Glutamatergic neuron (in vitro differentiated cells): ENCODE results near the gene INPP5J. TPM values are rescaled to one million over a fixed set of nuclear protein-coding genes. Genes with fewer than 3 reads are reported as not detected.

Experiments used
- DNase-seq: peaks from one replicate; pipeline ENCODE4 v3.0.0; 2022
- H3K27ac Mint-ChIP-seq: one replicate; pipeline ENCODE4 v1.8.0; 2020; ENCODE audit warnings: mild to moderate bottlenecking, mixed read lengths, inconsistent platforms; ENCODE audit not compliant: unreplicated experiment
- H3K27me3 Mint-ChIP-seq: one replicate; pipeline ENCODE4 v1.8.0; 2020; ENCODE audit warnings: mild to moderate bottlenecking, moderate library complexity, mixed read lengths, inconsistent platforms; ENCODE audit not compliant: unreplicated experiment
- H3K36me3 Mint-ChIP-seq: one replicate; pipeline ENCODE4 v1.8.0; 2020; ENCODE audit warnings: mild to moderate bottlenecking, mixed read lengths, inconsistent platforms; ENCODE audit not compliant: unreplicated experiment
- H3K4me1 Mint-ChIP-seq: one replicate; pipeline ENCODE4 v1.8.0; 2020; ENCODE audit warnings: mild to moderate bottlenecking, low read depth, mixed read lengths, inconsistent platforms; ENCODE audit not compliant: unreplicated experiment
- H3K4me3 Mint-ChIP-seq: one replicate; pipeline ENCODE4 v1.8.0; 2020; ENCODE audit warnings: mild to moderate bottlenecking, mixed read lengths, inconsistent platforms; ENCODE audit not compliant: unreplicated experiment
- H3K9me3 Mint-ChIP-seq: one replicate; pipeline ENCODE4 v1.8.0; 2020; ENCODE audit warnings: mild to moderate bottlenecking, moderate library complexity, mixed read lengths, inconsistent platforms; ENCODE audit not compliant: unreplicated experiment
- total RNA-seq: library from RNA; stranded (reverse); fragmentation: NEBNext Ultra II Directional; extraction: Animal tissue kit (Norgen Biotek cat#: 25700); gene quantifications from one replicate; pipeline ENCODE4 v1.2.1, GENCODE V29; 2021; ENCODE audit not compliant: unreplicated experiment
- TF ChIP-seq, protein P1 (sequence below): fragments of 200-600 bp; sonication (generic); IDR thresholded peaks from one replicate; pipeline ENCODE4 v1.5.0; 2021; ENCODE audit not compliant: partially characterized antibody, unreplicated experiment

INPP5J gene
- total RNA-seq, 1 donor from 2014 or later = 15.4 TPM

GRCh38 chr22:31148953-31149627, 26.3 kb downstream of the INPP5J start:
- Mint-ChIP-seq H3K9me3 (peaks cover 4% of the 10 kb centered on the region), H3K4me3 (no peak overlapping the region), H3K27ac (no peak overlapping the region), H3K4me1 (no peaks in the 10 kb centered on the region), H3K27me3 (peaks cover 2% of the 10 kb centered on the region), H3K36me3 (no peaks in the 10 kb centered on the region)
- peak; percentile 79 for DNase-seq
- TF ChIP-seq, protein P1, sequence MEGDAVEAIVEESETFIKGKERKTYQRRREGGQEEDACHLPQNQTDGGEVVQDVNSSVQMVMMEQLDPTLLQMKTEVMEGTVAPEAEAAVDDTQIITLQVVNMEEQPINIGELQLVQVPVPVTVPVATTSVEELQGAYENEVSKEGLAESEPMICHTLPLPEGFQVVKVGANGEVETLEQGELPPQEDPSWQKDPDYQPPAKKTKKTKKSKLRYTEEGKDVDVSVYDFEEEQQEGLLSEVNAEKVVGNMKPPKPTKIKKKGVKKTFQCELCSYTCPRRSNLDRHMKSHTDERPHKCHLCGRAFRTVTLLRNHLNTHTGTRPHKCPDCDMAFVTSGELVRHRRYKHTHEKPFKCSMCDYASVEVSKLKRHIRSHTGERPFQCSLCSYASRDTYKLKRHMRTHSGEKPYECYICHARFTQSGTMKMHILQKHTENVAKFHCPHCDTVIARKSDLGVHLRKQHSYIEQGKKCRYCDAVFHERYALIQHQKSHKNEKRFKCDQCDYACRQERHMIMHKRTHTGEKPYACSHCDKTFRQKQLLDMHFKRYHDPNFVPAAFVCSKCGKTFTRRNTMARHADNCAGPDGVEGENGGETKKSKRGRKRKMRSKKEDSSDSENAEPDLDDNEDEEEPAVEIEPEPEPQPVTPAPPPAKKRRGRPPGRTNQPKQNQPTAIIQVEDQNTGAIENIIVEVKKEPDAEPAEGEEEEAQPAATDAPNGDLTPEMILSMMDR = peak; percentile 70

DNA sequence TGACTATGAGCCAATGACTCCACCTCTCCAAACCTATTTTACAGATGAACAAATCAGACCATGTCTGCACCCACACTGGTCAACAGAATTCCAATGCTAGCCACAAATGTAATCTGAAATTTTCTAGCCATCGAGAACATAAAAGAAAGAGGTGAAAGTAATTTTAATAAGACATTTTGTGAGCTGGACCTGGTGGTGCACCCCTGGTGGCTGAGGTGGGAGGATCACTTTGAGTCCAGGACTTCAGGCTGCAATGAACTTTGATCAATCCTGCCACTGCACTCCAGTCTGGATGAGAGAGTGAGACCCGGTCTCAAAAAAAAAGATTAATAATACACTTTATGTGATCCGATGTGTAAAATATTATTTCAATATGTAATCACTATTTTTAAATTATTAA, 27.8 kb downstream of the INPP5J start:
- Mint-ChIP-seq H3K27me3 (peaks cover 2% of the 10 kb centered on the region), H3K4me3 (no peak overlapping the region), H3K4me1 (no peaks in the 10 kb centered on the region), H3K36me3 (no peaks in the 10 kb centered on the region), H3K9me3 (peaks cover 2% of the 10 kb centered on the region), H3K27ac (no peak overlapping the region)
- TF ChIP-seq, protein P1 = peak; percentile 65
- no peak for DNase-seq

DNA sequence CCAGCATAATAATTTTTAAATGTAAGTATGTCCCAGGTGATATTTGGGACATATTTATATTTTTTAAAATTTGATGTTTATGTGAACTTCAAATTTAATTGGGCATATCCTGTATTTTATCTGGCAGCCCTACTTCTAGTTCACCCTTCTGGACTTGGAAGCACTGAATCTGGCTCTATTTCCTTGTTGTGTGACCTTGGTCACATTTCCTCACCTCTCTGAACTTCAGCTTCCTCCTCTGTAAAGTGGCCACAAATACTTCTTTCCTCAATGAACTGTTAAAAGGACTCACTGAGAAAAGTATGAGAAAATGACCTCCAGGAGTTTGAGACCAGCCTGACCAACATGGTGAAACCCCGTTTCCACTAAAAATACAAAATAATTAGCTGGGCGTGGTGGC, 29.1 kb downstream of the INPP5J start:
- no peak overlapping the region for H3K4me3 Mint-ChIP-seq
- no peaks in the 10 kb centered on the region for H3K36me3 Mint-ChIP-seq
- H3K27ac Mint-ChIP-seq = no peak overlapping the region
- no peaks in the 10 kb centered on the region for H3K9me3 Mint-ChIP-seq
- H3K4me1 Mint-ChIP-seq = no peaks in the 10 kb centered on the region
- H3K27me3 Mint-ChIP-seq = peaks cover 3% of the 10 kb centered on the region
- no peak for DNase-seq
- TF ChIP-seq, protein P1 = no peak

GRCh38 chr22:31153357-31153756, 30.6 kb downstream of the INPP5J start:
- no peak for DNase-seq
- Mint-ChIP-seq H3K27me3 (peaks cover 5% of the 10 kb centered on the region), H3K9me3 (no peaks in the 10 kb centered on the region), H3K36me3 (no peaks in the 10 kb centered on the region), H3K27ac (no peak overlapping the region), H3K4me1 (no peaks in the 10 kb centered on the region), H3K4me3 (no peak overlapping the region)
- TF ChIP-seq, protein P1 = no peak

- TF ChIP-seq, protein P1 = no peak
- Mint-ChIP-seq H3K4me1 (no peaks in the 10 kb centered on the region), H3K9me3 (no peaks in the 10 kb centered on the region), H3K4me3 (no peak overlapping the region), H3K27ac (no peak overlapping the region), H3K27me3 (peaks cover 8% of the 10 kb centered on the region), H3K36me3 (peaks cover 4% of the 10 kb centered on the region)
- no peak for DNase-seq
These were observed 32.2 kb downstream of the INPP5J start for GRCh38 chr22:31154975-31155374.
